ENCODE data around the gene TNS1. TPM values are rescaled to one million over a fixed set of nuclear protein-coding genes. Genes with fewer than 3 reads are reported as not detected.

TNS1 gene
- total and polyA plus RNA-seq, 10 of the 15 experiments (the other 5 are each of a cell fraction or from before 2014, with no cell fraction given) = 0.05 to 0.44 TPM; not detected in 8

DNA sequence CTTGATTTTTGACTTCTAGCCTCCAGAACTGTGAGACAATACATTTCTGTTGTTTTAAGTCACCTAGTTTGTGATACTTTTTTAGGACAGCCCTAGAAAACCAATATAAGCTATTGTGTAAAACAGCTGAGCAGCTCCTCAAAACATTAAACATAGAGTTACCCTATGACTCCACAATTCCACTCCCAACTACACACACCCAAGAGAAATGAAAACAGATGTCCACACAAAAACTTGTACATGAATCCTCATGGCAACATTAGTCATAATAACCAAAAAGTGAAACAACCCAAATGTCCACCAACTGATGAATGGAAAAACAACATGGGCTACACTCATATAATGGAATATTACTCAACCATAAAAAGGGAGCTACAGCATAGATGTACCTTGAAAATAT, 32.6 kb downstream of the TNS1 start (continued):
- TF ChIP-seq, protein P1, sequence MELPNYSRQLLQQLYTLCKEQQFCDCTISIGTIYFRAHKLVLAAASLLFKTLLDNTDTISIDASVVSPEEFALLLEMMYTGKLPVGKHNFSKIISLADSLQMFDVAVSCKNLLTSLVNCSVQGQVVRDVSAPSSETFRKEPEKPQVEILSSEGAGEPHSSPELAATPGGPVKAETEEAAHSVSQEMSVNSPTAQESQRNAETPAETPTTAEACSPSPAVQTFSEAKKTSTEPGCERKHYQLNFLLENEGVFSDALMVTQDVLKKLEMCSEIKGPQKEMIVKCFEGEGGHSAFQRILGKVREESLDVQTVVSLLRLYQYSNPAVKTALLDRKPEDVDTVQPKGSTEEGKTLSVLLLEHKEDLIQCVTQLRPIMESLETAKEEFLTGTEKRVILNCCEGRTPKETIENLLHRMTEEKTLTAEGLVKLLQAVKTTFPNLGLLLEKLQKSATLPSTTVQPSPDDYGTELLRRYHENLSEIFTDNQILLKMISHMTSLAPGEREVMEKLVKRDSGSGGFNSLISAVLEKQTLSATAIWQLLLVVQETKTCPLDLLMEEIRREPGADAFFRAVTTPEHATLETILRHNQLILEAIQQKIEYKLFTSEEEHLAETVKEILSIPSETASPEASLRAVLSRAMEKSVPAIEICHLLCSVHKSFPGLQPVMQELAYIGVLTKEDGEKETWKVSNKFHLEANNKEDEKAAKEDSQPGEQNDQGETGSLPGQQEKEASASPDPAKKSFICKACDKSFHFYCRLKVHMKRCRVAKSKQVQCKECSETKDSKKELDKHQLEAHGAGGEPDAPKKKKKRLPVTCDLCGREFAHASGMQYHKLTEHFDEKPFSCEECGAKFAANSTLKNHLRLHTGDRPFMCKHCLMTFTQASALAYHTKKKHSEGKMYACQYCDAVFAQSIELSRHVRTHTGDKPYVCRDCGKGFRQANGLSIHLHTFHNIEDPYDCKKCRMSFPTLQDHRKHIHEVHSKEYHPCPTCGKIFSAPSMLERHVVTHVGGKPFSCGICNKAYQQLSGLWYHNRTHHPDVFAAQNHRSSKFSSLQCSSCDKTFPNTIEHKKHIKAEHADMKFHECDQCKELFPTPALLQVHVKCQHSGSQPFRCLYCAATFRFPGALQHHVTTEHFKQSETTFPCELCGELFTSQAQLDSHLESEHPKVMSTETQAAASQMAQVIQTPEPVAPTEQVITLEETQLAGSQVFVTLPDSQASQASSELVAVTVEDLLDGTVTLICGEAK (IDR thresholded peaks at IDR 0.05; ENCODE audit: borderline replicate concordance) = no peak
- TF ChIP-seq CREB1 (IDR thresholded peaks at IDR 0.05; ENCODE audit: low read depth) (no peak), RCOR1 (conservative IDR thresholded peaks at IDR 0.05; ENCODE audit: low read depth, low read length) (no peak), ZNF207 (IDR thresholded peaks at IDR 0.05; ENCODE audit: borderline replicate concordance) (no peak)
- TF ChIP-seq, protein P2, sequence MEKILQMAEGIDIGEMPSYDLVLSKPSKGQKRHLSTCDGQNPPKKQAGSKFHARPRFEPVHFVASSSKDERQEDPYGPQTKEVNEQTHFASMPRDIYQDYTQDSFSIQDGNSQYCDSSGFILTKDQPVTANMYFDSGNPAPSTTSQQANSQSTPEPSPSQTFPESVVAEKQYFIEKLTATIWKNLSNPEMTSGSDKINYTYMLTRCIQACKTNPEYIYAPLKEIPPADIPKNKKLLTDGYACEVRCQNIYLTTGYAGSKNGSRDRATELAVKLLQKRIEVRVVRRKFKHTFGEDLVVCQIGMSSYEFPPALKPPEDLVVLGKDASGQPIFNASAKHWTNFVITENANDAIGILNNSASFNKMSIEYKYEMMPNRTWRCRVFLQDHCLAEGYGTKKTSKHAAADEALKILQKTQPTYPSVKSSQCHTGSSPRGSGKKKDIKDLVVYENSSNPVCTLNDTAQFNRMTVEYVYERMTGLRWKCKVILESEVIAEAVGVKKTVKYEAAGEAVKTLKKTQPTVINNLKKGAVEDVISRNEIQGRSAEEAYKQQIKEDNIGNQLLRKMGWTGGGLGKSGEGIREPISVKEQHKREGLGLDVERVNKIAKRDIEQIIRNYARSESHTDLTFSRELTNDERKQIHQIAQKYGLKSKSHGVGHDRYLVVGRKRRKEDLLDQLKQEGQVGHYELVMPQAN (conservative IDR thresholded peaks at IDR 0.05) = no peak

DNA sequence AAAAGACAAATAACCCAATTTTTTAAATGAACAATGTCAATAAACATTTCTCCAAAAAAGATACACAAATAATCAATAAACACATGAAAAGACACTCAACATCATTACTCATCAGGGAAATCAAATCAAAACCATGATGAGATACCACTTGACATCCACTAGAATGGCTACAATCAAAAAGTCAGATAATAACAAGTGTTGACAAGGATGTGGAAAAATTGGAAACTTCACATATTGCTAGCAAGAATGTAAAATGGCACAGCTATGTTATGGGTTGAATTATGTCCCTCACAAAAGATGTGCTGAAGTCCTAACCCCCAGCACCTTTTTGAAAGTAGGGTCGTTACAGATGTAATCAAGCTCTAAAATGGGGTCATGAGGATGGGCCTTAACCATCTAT, 33.2 kb downstream of the TNS1 start:
- FAIRE-seq (no peak), DNase-seq (ENCODE audit: low read depth, low spot score) (no peak), ATAC-seq (no peak)
- Histone ChIP-seq H3K4me2 (ENCODE audit: control insufficient read depth, insufficient read depth) (no peak overlapping the region), H3K4me3 (no peak overlapping the region), H3K9me3 (replicated peaks; ENCODE audit: control insufficient read depth, insufficient read depth, low read length) (no peaks in the 10 kb centered on the region), H3K36me3 (ENCODE audit: control insufficient read depth in 2 of 2, insufficient read depth in 2 of 2, low read length in 1 of 2) (no peaks in the 10 kb centered on the region), H2AFZ (ENCODE audit: control insufficient read depth, low read depth, low read length) (no peak overlapping the region), H4K20me1 (ENCODE audit: control insufficient read depth, insufficient read depth) (no peaks in the 10 kb centered on the region), H3K27me3 (replicated peaks in 1 of 2; ENCODE audit: control insufficient read depth in 2 of 2, insufficient read depth in 2 of 2, low read length in 1 of 2) (peaks cover 0 to 2% of the 10 kb centered on the region in 2 experiments; a peak in 3 of 4 replicates), H3K4me1 (ENCODE audit: control insufficient read depth, insufficient read depth, low read length) (no peaks in the 10 kb centered on the region), H3K9ac (ENCODE audit: control insufficient read depth, insufficient read depth, low read length) (no peak overlapping the region), H3K27ac (ENCODE audit: control insufficient read depth, insufficient read depth) (no peak overlapping the region), H3K79me2 (ENCODE audit: control insufficient read depth, insufficient read depth, low read length) (no peaks in the 10 kb centered on the region)
- ChIA-PET CTCF (interaction anchor here (1.0 kb wide), 1 partner anchor 198 kb away, joined by 3 read pairs; no protein-coding TSS in a partner anchor), SMC1A (ENCODE audit: uncharacterized antibody, unreplicated experiment) (no interaction called here), RAD21 (ENCODE audit: unreplicated experiment) (no interaction called here), POLR2A (no interaction called here)
- no TSS peak for BruUV-seq (replicated peaks)
- intact Hi-C loops (cut with micrococcal nuclease; ENCODE audit: unreplicated experiment) = no loop called here
- WGBS (ENCODE audit: insufficient coverage, insufficient replicate concordance, low lambda C conversion rate, missing lambda C conversion rate) = 6% methylated on average over 1 of the region's 1 CpG
- in situ Hi-C loops (cut with MboI) = no loop called here
- TF ChIP-seq BMI1 (IDR thresholded peaks at IDR 0.05; ENCODE audit: borderline replicate concordance) (no peak), HDAC6 (IDR thresholded peaks at IDR 0.05; ENCODE audit: unreplicated experiment) (no peak), KAT2A (conservative IDR thresholded peaks at IDR 0.05; ENCODE audit: control insufficient read depth, low read depth, low read length) (no peak), MTA2 (IDR thresholded peaks at IDR 0.05; ENCODE audit: low read depth) (no peak), NR2C2 (IDR thresholded peaks at IDR 0.05; ENCODE audit: borderline replicate concordance, control insufficient read depth, insufficient read length, low read depth) (no peak)
- TF ChIP-seq, protein P3, sequence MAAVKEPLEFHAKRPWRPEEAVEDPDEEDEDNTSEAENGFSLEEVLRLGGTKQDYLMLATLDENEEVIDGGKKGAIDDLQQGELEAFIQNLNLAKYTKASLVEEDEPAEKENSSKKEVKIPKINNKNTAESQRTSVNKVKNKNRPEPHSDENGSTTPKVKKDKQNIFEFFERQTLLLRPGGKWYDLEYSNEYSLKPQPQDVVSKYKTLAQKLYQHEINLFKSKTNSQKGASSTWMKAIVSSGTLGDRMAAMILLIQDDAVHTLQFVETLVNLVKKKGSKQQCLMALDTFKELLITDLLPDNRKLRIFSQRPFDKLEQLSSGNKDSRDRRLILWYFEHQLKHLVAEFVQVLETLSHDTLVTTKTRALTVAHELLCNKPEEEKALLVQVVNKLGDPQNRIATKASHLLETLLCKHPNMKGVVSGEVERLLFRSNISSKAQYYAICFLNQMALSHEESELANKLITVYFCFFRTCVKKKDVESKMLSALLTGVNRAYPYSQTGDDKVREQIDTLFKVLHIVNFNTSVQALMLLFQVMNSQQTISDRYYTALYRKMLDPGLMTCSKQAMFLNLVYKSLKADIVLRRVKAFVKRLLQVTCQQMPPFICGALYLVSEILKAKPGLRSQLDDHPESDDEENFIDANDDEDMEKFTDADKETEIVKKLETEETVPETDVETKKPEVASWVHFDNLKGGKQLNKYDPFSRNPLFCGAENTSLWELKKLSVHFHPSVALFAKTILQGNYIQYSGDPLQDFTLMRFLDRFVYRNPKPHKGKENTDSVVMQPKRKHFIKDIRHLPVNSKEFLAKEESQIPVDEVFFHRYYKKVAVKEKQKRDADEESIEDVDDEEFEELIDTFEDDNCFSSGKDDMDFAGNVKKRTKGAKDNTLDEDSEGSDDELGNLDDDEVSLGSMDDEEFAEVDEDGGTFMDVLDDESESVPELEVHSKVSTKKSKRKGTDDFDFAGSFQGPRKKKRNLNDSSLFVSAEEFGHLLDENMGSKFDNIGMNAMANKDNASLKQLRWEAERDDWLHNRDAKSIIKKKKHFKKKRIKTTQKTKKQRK (IDR thresholded peaks at IDR 0.05; ENCODE audit: low read depth, low read length) = no peak
